Inferior parietal cortex (tissue), 1 donor: ENCODE results near the gene SLC25A30.
"Not testable (repeated sequence)": the region's sequence is repeated elsewhere in the genome, so short reads cannot be mapped to it uniquely, and the experiment has no call there.

ENCODE experiments used
- DNase-seq: peaks from one replicate; pipeline ENCODE4 v3.0.0-alpha.2; 2016; ENCODE audit errors: extremely low spot score

The SLC25A30 gene

DNA sequence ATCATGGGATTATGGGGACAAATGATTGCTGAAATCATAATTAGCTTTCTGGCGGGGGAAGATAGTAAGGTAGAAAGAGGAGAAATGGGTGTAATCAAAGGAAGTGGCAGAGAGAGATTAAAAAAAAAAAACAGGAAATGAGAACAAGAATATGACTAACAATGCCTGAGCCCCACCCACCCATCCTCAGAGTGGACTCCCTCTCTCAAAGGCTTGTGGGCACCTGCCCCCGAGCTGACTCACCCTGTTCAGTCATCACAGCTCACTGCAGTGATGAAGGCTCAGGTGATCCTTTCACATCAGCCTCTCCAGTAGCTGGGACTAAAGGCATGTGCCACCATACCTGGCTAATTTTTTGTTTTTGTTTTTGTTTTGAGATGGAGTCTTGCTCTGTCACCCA lies 50.8 kb downstream of the SLC25A30 start:
- DNase-seq: no peak

DNA sequence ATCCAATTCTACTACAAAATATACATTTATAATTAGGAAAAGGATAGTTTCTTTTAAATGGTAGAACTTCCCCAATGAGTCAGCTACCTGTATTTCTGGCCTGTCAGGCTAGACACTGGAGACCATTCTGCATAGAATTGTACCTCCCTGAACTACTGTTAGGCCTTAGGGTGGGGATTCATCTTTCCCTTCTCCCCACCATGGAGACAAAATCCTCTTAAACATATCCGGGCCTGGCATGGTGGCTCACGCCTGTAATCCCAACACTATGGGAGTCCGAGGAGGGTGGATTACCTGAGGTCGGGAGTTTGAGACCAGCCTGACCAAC lies 52.7 kb downstream of the SLC25A30 start:
- DNase-seq: no peak

DNA sequence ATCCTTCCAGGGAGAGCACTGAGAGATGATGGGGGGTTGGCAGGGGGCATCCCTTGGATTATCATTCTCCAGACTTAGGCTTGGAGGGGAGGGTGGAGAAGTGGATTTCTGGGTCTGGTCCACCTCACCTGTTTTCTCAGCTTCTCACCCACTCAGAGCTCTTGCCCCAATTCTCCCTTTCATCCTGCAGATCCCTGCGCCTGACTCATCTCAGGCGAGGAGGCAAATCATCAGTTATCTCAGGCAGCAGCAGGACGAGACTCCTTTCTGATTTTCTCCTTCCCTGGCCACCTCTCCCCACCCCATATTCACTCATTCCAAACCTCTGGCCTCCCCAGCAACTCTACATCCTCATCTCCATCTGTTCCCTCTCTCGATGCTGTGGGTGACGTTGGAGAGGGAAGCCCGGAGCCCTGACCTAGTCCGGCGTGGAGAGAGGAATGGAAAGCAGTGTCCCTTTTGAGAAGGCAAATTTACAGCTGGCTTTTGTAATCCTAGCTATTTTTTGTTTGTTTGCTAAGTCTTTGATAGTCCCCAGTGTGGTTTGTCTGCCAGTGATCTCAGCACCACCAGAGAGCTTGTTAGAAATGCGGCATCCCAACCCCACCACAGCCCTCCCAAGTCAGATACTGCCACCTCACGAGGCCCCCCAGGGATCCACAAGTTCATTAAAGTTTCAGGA lies 53.2 kb downstream of the SLC25A30 start:
- DNase-seq: no peak

DNA sequence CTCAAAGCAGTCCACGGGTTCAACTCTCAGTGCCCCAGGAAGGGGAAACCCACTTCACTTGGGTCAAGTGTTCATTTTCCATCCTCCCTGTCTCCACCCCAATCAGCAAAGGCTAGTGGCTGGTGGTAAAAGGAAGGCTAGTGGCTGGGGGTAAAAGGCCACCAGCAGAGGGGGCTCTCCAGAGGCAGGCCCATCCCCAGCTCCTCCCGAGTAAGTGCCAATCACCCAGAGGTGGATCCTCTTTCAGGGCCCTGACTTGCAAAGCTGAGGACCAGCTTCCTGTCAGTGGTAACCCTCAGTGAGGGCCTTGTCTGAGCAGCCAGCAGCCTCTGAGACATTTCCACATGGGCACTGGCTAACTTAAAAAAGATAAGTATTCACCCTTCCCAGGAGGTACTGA lies 55.2 kb downstream of the SLC25A30 start:
- no peak for DNase-seq

DNA sequence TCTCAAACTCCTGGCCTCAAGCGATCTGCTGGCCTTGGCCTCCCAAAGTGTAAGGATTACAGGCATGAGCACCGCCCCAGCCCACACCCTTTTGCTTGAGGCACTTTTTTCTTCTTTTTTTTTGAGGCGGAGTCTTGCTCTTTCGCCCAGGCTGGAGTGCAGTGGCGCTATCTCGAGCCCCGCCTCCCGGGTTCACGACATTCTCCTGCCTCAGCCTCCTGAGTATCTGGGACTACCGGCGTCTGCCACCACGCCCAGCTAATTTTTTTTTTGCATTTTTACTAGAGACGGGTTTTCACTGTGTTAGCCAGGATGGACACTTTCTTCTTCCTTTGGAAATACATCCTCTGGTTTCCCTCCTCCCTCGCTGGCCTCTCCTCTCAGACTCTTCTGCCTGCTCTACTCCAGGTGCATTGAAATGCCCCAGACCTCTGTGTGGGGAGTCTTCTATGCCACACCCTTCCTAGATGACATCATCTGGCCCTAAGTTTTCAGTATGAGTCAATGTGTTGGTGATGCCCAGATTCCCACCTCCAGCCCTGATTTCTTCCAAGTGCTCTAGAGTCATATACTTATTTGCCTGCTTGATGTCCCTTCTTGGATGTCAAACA lies 56.5 kb downstream of the SLC25A30 start:
- no peak for DNase-seq

DNA sequence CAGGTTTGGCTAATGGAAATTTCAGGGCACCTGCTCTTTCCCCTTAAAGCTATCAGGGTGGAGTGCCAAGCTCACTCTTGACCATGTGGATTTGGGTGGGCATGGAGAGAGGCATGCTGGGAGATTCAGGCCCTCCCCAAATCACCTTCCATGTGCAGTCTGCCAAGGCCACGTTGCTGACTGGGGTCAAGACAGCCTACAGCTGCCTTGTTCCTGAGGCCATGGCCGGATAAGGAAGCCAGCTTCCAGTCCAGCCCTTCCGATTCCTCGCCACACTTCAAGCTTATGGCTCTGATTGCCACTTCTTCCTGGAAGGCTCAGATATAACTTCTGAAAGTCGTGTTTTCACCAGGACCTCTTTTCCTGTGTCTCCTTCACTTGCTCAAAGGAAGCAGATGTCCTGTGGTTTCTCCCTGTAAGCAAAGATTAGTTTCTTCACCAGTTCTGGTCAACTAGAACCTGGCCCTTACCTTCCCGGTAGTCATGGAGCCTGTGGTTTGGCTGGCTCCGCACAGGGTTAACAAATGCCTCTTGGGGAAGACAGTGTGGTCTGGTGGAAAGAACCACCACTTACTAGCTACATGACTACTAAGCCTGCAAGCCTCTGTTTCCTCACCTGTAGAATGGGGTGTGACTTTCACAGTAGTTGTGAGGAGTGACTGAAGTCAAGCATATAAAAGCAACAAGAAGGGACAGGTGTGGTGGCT lies 61.1 kb downstream of the SLC25A30 start:
- no peak for DNase-seq

DNA sequence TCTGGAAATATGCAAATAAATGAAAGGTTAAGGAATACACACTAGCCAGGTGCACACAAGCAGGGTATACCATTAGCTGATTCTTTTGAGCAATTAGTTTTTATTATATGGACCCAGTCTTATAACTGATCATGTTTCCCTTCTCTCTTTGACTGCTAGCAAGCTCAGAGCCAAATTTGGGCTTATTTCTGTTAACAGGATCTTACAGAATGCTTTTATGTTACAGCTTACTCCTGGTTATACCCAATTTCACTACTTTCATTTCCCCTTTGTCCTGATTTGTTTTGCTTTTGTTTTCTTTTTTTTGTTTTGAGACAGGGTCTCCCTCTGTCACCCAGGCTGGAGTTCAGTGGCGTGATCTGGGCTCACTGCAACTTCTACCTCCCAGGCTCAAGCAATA lies 64.3 kb downstream of the SLC25A30 start:
- DNase-seq: no peak

DNA sequence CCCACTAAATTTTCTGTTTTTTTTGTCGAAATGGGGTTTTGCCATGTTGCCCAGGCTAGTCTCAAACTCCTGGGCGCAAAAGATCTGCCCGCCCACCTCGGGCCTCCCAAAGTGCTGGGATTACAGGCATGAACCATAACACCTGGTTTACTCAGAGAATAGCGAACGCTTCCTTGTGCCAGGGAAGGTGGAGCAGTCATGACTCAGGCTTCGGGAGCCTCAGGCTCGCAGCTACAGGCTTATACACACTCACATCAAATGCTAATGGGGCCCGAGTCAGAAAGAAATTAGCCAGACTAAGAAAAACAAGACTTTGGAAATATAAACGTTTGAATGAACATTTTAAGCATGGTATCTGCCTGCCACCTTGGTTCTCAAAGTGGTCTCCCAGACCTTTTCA lies 66.1 kb downstream of the SLC25A30 start:
- DNase-seq: no peak

DNA sequence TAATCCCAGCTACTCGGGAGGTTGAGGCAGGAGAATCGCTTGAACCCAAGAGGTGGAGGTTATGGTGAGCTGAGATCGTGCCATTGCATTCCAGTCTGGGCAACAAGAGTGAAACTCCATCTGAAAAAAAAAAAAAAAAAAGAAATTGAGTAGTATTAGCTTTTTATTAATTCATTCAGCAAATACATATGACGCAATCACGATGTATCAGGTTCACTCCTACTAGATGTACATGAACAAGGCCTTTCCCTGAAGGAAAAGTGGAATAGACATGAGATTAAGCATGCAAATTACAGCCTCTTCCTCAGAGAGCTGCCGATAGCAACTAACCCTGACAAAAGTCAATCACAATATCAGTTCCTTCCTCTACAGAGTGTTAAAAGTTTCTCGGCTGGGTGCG lies 68.0 kb downstream of the SLC25A30 start:
- no peak for DNase-seq

DNA sequence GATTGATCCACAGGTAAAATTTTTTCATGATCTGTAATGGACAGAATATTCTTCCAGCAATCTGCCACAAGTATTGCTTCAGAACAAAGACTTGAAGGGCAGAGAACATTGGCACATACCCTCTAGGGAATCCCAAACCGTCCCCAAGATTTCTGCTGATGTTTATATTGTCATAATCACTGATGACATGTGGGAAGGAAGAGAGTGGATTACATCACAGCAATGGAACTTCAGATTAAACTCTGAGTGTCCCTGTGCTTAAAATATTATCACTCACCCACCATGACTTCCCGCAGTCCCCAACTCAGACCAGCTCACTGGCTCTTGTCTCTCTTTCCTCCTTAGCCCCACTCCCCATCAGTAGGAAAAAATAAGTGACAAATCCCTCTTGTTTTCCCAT lies 68.7 kb downstream of the SLC25A30 start:
- no peak for DNase-seq

DNA sequence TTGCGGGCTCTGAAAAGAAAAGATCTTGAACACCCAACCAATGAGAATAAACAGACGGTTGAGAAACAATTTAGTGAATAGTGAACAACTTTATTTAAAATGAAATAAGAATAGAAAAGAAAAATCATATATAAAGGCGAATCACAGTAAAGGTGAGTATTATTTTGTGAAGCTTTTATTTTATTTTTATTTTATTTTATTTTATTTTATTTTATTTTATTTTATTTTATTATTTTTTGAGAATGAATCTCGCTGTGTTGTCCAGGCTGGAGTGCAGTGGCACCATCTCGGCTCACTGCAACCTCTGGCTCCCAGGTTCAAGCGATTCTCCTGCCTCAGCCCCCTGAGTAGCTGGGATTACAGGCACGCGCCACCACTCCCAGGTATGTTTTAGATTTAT lies 74.1 kb downstream of the SLC25A30 start:
- DNase-seq: not testable (repeated sequence)
